H1 (cell line): Measurements from ENCODE around the gene FBLN5.

Source experiments
- PHF8 ChIP-seq: fragments of 200-600 bp; sonication (generic); conservative IDR thresholded peaks from 2 replicates; pipeline ENCODE4 v1.7.1; 2012; ENCODE audit warnings: low read depth, mild to moderate bottlenecking, inconsistent platforms, low read length, moderate library complexity
- POLR2AphosphoS5 ChIP-seq: IDR thresholded peaks from 2 replicates; pipeline ENCODE4 v1.6.1; 2011; ENCODE audit warnings: low read depth, low read length
- TF ChIP-seq, protein P1 (sequence below): IDR thresholded peaks from 2 replicates; pipeline ENCODE4 v1.6.1; 2011; ENCODE audit warnings: low read length, improper control_type of control experiment

GRCh38 chr14:91891721-91892220 lies 55.7 kb downstream of the FBLN5 start:
- TF ChIP-seq PHF8 (no peak), POLR2AphosphoS5 (no peak)
- TF ChIP-seq, protein P1, sequence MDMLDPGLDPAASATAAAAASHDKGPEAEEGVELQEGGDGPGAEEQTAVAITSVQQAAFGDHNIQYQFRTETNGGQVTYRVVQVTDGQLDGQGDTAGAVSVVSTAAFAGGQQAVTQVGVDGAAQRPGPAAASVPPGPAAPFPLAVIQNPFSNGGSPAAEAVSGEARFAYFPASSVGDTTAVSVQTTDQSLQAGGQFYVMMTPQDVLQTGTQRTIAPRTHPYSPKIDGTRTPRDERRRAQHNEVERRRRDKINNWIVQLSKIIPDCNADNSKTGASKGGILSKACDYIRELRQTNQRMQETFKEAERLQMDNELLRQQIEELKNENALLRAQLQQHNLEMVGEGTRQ, result no peak
